Cortex of kidney (tissue), 1 donor: Measurements from ENCODE around the gene CFB.
"Not testable (repeated sequence)": the region's sequence is repeated elsewhere in the genome, so short reads cannot be mapped to it uniquely, and the experiment has no call there.

Experiments
- DNase-seq: peaks from one replicate; lab custom pipeline; 2025; lab: John Stamatoyannopoulos, UW

Gene CFB

GRCh38 chr6:31971279-31971992 is 25.5 kb downstream of the CFB start:
- no peak for DNase-seq

DNA sequence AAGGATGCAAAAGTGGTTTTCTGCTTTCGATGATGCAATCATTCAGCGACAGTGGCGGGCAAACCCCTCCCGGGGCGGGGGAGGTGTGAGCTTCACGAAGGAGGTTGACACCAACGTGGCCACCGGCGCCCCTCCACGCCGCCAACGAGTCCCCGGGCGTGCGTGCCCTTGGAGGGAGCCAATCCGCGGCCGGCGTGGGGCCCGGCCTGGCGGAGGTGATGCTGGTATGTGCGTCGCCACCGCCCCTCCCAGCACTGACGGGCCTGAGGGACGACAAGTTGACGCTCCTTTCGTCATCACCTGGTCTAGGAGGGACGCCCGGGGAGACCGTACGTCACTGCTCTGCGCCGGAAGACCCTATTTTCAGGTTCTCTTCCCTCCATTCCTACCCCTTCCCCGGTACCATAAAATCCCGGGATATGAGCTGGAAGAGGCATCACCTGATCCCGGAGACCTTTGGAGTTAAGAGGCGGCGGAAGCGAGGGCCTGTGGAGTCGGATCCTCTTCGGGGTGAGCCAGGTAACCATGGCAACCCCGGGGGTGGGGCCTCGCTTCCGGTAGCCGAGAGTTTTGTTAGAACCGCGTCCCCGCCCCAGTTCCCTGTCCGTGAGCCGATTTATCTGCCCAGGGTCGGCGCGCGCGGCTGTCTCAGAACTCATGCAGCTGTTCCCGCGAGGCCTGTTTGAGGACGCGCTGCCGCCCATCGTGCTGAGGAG is 26.3 kb downstream of the CFB start, which contains the start of gene DXO:
Gene DXO, minus strand, starts transcription at position 146 of the 716 bp plus-strand sequence. CDS start 463 bp downstream, outside the sequence.
- peak; percentile 96 for DNase-seq

GRCh38 chr6:31972709-31973350 is 26.9 kb downstream of the CFB start:
- DNase-seq: no peak

DNA sequence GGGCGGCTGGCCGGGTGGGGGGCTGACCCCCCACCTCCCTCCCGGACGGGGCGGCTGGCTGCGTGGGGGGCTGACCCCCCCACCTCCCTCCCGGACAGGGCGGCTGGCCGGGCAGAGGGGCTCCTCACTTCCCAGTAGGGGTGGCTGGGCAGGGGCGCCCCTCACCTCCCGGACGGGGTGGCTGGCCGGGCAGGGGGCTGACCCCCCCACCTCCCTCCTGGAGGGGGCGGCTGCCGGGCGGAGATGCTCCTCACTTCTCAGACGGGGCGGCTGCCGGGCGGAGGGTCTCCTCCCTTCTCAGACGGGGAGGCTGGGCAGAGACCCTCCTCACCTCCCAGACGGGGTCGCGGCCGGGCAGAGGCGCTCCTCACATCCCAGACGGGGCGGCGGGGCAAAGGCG is 30.2 kb downstream of the CFB start:
- DNase-seq: not testable (repeated sequence)

- DNase-seq: no peak
Measured at GRCh38 chr6:31977816-31978431, 32.0 kb downstream of the CFB start.

DNA sequence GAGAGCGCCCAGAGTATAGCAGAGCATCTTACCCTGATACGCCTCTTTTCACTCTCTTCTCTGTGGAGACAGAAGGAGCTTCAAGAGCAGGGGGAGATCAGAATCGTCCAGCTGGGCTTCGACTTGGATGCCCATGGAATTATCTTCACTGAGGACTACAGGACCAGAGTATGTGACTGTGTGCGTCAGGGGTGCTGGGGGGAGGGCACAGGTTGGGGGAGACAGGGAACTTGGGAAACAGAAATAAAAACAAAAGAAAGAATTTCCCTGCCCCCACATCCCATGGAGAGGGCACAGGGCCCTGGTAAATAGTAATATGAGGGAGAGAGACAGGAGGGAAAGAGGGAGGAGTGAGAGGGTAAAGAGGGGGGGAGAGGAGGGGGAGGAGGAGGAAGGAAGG is 32.9 kb downstream of the CFB start:
- DNase-seq: no peak

- no peak for DNase-seq
Measured at GRCh38 chr6:31979238-31979898, 33.5 kb downstream of the CFB start.

DNA sequence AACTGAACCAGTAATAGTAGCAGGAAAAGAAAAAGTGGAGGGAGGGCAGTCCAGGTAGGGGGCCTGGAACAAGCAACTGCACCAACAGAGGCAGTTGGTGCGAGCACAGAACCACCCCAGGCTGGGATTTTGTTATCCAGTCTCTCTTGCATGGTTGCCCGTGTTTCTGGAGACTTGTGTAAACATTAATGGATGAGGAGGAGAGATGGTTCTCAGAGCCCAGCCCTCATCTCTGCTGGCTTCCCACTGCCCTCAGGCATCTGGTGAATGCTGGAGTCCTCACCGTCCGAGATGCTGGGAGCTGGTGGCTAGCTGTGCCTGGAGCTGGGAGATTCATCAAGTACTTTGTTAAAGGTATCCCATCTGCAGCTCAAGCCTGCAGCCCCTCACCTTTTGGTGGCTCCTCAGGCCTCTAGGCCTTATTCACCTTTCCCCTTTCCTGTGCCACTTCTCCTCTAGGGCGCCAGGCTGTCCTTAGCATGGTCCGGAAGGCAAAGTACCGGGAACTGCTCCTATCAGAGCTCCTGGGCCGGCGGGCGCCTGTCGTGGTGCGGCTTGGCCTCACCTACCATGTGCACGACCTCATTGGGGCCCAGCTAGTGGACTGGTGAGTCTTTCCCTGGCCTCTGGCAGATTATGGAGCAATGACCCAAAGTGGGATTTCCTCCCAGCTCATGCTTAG is 34.4 kb downstream of the CFB start:
- DNase-seq: not testable (repeated sequence)

GRCh38 chr6:31980998-31981397 is 35.1 kb downstream of the CFB start:
- not testable (repeated sequence) for DNase-seq

GRCh38 chr6:31981744-31982143 is 35.8 kb downstream of the CFB start, which contains the start of gene C4A:
C4A (plus strand) TSS chr6:31982057; CDS start chr6:31982108, 51 bp downstream.
- not testable (repeated sequence) for DNase-seq

DNA sequence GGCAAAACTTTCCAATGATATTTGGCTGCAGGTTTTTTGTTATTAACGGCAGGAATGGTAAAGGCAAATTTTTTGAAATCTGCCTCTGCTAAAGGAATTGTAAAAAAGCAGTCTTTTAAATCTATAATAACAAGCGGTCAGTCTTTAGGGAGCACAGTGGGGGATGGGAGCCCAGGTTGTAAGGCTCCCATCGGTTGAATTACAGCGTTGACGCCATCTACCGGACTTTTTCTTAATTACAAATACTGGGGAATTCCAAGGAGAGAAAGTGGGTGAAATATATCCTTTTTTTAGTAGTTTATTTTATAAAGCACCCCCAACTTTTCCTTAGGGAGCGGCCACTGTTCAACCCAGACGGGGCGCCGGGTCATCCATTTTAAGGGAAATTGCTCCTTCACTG is 43.5 kb downstream of the CFB start:
- not testable (repeated sequence) for DNase-seq

- DNase-seq: not testable (repeated sequence)
Measured at GRCh38 chr6:31994421-31994820, 48.5 kb downstream of the CFB start.

- DNase-seq: not testable (repeated sequence)
Measured at GRCh38 chr6:31996385-31996784, 50.5 kb downstream of the CFB start.
